Smooth muscle cell (in vitro differentiated cells): ENCODE measurements around the gene KRTAP12-3. TPM values are rescaled to one million over a fixed set of nuclear protein-coding genes. Genes with fewer than 3 reads are reported as not detected.
"Not testable (repeated sequence)": the region's sequence is repeated elsewhere in the genome, so short reads cannot be mapped to it uniquely, and the experiment has no call there.

Experiments used
- DNase-seq: peaks from one replicate; lab custom pipeline; 2025; ENCODE audit not compliant: unreplicated experiment; lab: John Stamatoyannopoulos, UW
- H2AFZ ChIP-seq: fragments of 200-600 bp; sonication (generic); 2 replicates; pipeline ENCODE4 v1.6.0; 2016; ENCODE audit warnings: antibody characterized with exemption, low read depth, mild to moderate bottlenecking
- H3F3A ChIP-seq: fragments of 200-600 bp; sonication (generic); 2 replicates; pipeline ENCODE4 v1.6.0; 2017; ENCODE audit warnings: antibody characterized with exemption, low read depth
- H3K27ac ChIP-seq: fragments of 200-600 bp; sonication (generic); 2 replicates; pipeline ENCODE4 v1.5.1; 2016; ENCODE audit warnings: low read depth, mild to moderate bottlenecking
- H3K27me3 ChIP-seq: fragments of 200-600 bp; sonication (generic); 2 replicates; pipeline ENCODE4 v1.6.1; 2016; ENCODE audit warnings: low read depth, mild to moderate bottlenecking
- H3K36me3 ChIP-seq: fragments of 200-600 bp; sonication (generic); 2 replicates; pipeline ENCODE4 v1.5.1; 2016; ENCODE audit warnings: low read depth
- H3K4me1 ChIP-seq: fragments of 200-600 bp; sonication (generic); 2 replicates; pipeline ENCODE4 v1.5.1; 2016; ENCODE audit warnings: low read depth
- H3K4me2 ChIP-seq: fragments of 200-600 bp; sonication (generic); 2 replicates; pipeline ENCODE4 v1.6.0; 2016; ENCODE audit warnings: mild to moderate bottlenecking
- H3K4me3 ChIP-seq: fragments of 200-600 bp; sonication (generic); 2 replicates; pipeline ENCODE4 v1.5.1; 2016; ENCODE audit warnings: mild to moderate bottlenecking
- H3K79me2 ChIP-seq: fragments of 200-600 bp; sonication (generic); 2 replicates; pipeline ENCODE4 v1.6.0; 2016; ENCODE audit warnings: low read depth, mild to moderate bottlenecking
- H3K9ac ChIP-seq: fragments of 200-600 bp; sonication (generic); 2 replicates; pipeline ENCODE4 v1.6.0; 2016; ENCODE audit warnings: low read depth
- H3K9me3 ChIP-seq: fragments of 200-600 bp; sonication (generic); replicated peaks from 2 replicates; pipeline ENCODE4 v1.5.1; 2016; ENCODE audit warnings: low read depth
- H4K20me1 ChIP-seq: fragments of 200-600 bp; sonication (generic); 2 replicates; pipeline ENCODE4 v1.6.0; 2016; ENCODE audit warnings: low read depth
- CTCF ChIP-seq: fragments of 200-600 bp; sonication (generic); IDR thresholded peaks from 2 replicates; pipeline ENCODE4 v1.5.1; 2017; ENCODE audit warnings: borderline replicate concordance, mild to moderate bottlenecking, antibody characterized with exemption; ENCODE audit not compliant: insufficient read depth, poor library complexity, severe bottlenecking
- WGBS: methylation state at CpG from one replicate; pipeline ENCODE4 v1.1.7; 2016; ENCODE audit warnings: low lambda C conversion rate; 5-methylcytosine and 5-hydroxymethylcytosine counted together
- polyA plus RNA-seq: library from polyadenylated mRNA; unstranded; fragments of >200 nt; fragmentation: Nextera tagmentation; extraction: Ambion mirVana; gene quantifications from 2 replicates; pipeline ENCODE4 v1.2.1, GENCODE V29; 2016
- total RNA-seq: library from RNA; depleted of rRNA; stranded (reverse); fragments of >200 nt; gene quantifications from 2 replicates; pipeline ENCODE4 v1.2.3, GENCODE V29; 2014

Gene KRTAP12-3
- total and polyA plus RNA-seq, 2 experiments from 2014 or later = not detected

DNA sequence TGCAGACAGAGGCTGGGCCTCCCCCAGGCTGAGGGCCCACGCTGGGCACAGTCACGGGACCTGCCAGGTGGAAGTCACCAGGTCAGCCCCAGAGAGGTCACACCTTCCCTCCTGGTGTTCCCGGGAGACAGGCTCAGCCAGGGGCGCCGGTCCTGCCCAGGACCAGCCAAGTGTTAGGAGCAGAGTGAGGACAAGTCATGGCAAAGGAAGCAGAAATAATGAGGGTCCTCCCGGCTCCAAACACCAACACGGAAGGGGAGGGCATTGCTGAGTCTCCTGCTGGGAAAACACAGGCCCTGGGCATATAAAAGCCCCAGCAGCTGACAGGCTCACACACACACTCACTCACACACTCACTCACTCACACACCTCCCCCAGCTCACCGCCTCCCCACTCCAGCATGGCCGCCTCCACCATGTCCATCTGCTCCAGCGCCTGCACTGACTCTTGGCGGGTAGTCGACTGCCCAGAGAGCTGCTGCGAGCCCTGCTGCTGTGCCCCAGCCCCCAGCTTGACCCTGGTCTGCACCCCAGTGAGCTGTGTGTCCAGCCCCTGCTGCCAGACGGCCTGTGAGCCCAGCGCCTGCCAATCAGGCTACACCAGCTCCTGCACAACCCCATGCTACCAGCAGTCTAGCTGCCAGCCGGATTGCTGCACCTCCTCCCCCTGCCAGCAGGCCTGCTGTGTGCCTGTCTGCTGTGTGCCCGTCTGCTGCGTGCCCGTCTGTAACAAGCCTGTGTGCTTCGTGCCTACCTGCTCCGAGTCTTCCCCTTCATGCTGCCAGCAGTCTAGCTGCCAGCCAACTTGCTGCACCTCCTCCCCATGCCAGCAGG lies 20.5 kb upstream of the KRTAP12-3 start, which contains the start of gene KRTAP10-10:
Gene KRTAP10-10, plus strand, starts transcription at position 339 of the 833 bp plus-strand sequence. Its CDS starts 62 bp downstream, at position 401.
- Histone ChIP-seq H4K20me1 (no peaks in the 10 kb centered on the region), H3K79me2 (no peaks in the 10 kb centered on the region), H3K9me3 (no peaks in the 10 kb centered on the region), H3K4me3 (no peak within 1 kb of the TSS), H3K9ac (no peak within 1 kb of the TSS), H3K27me3 (no peaks in the 10 kb centered on the region), H2AFZ (no peak within 1 kb of the TSS), H3K27ac (no peak within 1 kb of the TSS), H3F3A (no peaks in the 10 kb centered on the region), H3K36me3 (no peaks in the 10 kb centered on the region), H3K4me2 (no peak within 1 kb of the TSS), H3K4me1 (no peaks in the 10 kb centered on the region)
- no peak for DNase-seq
- WGBS = 80% methylated on average over 20 of the region's 21 CpGs
- no peak for TF ChIP-seq CTCF

GRCh38 chr21:44637851-44638348 lies 19.8 kb upstream of the KRTAP12-3 start:
- DNase-seq, H3F3A ChIP-seq, H3K4me2 ChIP-seq, H3K9me3 ChIP-seq, H3K27ac ChIP-seq, H2AFZ ChIP-seq, H3K4me3 ChIP-seq, H3K79me2 ChIP-seq, H3K36me3 ChIP-seq, H3K9ac ChIP-seq, H3K27me3 ChIP-seq, H4K20me1 ChIP-seq, H3K4me1 ChIP-seq: not testable (repeated sequence)
- WGBS = 91% methylated on average over 12 of the region's 12 CpGs

DNA sequence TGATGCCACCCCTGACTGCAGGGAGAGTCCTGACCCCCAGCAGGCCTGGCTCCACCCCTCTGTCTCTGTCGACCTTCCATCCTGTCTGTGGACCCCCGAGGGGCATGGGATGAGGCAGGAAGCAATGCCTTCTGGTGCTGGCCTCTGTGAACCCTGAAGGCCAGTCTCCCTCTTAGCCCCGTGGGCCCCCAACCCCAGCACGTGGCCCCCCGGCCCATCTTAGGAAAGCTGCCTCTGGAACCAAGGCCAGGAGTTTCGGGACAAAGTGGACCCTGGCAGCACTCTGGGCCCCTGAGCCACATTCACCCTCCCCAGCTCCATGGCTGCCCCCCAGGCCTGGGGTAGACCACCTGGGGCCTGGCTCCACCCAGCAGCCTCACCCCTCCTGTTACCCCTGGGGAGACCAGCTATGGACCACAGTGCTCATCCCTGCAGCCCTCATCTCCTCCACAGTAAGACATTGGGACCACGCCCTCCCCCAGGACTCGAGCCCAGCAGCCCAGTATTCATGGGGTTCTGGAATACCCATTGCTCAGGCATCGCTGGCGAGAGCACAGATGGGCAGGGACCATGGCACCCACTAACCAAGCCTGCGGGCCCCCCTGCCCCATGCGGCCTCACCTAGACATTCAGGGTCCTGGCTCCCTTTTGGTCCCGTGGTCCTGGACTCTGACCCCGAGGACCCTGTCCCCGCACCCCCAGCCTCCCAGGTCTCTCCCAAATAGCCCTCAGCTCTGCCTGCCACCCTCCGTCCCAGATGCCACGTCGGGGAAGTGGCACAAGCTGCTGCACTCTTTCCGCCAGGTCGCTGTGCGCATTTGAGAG lies 19.0 kb upstream of the KRTAP12-3 start:
- H3K27me3 ChIP-seq, H3F3A ChIP-seq, H3K27ac ChIP-seq, H3K79me2 ChIP-seq, H3K36me3 ChIP-seq, H3K9me3 ChIP-seq, H3K4me1 ChIP-seq, H3K4me3 ChIP-seq, H3K4me2 ChIP-seq, DNase-seq, H3K9ac ChIP-seq, H2AFZ ChIP-seq, H4K20me1 ChIP-seq: not testable (repeated sequence)
- WGBS = 96% methylated on average over 18 of the region's 21 CpGs

GRCh38 chr21:44639331-44639655 lies 18.4 kb upstream of the KRTAP12-3 start:
- Histone ChIP-seq H3K79me2 (no peaks in the 10 kb centered on the region), H3K27me3 (no peaks in the 10 kb centered on the region), H3K4me3 (no peak overlapping the region), H3F3A (no peaks in the 10 kb centered on the region), H3K9me3 (no peaks in the 10 kb centered on the region), H3K36me3 (no peaks in the 10 kb centered on the region), H3K9ac (no peak overlapping the region), H2AFZ (no peak overlapping the region), H4K20me1 (no peaks in the 10 kb centered on the region), H3K4me2 (no peak overlapping the region), H3K4me1 (no peaks in the 10 kb centered on the region), H3K27ac (no peak overlapping the region)
- 95% methylated on average over 12 of the region's 12 CpGs for WGBS
- no peak for DNase-seq
- TF ChIP-seq CTCF = no peak
